Measurements from ENCODE around the gene CRYAB.
"Not testable (repeated sequence)": the region's sequence is repeated elsewhere in the genome, so short reads cannot be mapped to it uniquely, and the experiment has no call there.

Gene CRYAB

DNA sequence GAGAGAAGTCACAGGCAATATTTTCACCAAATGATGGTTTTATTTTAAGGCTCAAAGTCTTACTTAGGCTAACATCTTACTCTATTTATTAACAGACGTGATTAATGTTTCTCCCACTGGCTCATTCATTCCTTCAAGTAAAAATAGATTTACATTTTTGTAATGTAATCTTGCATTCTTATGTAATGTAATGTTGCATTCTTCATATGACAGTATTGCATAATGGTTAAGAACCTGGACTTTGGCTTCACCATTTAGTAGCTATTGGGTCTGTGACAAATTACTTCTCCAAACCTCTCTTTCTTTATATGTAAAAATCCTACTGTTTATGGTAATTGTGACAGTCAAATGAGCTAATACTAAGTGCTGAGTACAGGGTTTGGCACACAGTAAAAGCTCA, 22.3 kb upstream of the CRYAB start:
- in situ Hi-C loops (cut with MboI; ENCODE audit: low sequenced_read_pairs) = no loop called here

DNA sequence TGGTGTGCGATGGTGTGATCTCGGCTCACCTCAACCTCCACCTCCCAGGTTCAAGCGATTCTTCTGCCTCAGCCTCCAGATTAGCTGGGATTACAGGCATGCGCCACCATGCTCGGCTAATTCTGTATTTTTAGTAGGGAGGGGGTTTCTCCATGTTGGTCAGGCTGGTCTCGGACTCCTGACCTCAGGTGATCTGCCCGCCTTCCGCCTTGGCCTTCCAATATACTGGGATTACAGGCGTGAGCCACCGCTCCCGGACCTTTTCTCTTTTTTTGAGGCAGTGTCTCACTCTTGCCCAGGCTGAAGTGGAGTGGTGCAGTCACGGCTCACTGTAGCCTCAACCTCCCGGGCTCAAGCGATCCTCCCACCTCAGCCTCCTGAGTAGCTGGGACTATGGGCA, 21.6 kb upstream of the CRYAB start:
- in situ Hi-C loops (cut with MboI; ENCODE audit: low sequenced_read_pairs) = not testable (repeated sequence)

DNA sequence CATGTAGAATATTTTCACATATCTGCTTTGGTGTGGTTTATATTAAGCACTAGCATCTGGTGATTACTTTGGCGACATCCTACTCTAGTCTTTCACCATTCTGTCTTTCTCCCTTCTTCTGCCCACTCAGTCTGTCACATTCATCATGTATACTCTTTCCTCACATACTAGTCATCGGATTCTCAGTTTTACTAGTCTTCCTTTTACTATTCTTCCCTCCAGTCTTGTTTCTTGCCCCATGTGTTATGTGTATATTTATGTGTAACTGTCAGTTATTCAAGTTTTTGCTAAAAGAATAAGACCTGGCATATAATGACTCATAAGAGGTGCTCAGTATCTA, 21.0 kb upstream of the CRYAB start:
- in situ Hi-C loops (cut with MboI; ENCODE audit: low sequenced_read_pairs) = no loop called here

DNA sequence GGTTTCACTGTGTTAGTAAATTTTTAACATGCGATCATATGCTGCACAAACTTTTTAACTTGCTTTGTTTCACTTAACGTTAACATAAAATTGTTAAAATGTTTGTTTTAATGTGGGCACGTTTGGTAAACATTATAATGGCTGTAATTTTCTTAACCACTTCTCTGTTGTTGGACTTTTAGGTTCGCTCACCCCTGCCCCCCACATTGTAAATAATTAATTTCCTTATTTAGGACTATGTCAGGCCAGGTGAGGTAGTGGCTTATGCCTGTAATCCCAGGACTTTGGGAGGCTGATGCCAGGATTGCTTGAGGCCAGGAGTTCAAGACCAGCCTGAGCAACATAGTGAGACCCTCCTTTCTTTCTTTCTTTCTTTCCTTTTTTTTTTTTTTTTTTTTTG, 18.9 kb upstream of the CRYAB start:
- in situ Hi-C loops (cut with MboI; ENCODE audit: low sequenced_read_pairs) = no loop called here

DNA sequence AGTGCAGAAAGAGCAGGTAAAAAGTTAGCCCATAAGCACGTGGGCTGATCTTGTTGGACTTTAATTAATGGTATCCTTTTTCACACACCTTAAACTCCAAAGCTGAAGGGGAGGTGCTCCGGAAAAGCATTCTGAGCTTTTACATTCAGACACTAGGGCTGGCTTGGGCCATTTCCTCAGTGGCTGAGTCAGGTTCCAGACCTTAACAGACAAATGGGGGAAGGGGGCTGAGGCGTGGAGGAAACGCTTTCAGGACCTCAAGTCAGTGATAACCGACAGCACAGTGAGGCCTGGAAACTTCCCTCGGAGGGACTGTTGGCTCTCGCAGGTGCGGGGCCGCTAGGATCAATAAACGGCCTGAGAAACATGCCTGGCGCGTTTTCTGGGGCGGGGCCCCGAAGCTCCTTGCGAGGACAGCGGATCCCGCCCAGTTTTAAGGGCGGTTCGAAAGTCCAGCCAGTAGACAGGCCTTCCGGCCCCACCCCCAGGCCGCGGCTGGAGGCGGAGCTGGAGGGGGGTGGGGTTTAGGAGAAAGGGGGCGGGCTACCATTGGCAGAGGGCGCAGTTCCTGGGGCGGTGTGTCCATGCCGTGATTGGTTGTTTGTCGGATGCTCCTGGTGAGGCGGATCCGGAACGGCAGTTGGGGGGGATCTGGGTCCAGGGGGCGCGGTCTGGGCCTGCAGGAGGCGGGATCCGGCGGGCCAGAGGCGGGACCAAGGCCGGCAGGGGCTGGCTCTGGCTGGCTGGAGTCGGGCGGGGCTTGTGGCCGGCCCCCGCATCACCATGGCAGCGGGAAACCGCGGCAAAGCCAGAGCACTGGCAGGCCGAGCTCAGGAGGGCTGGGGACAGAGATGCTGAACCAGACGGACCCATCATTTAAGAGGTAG, 15.2 kb upstream of the CRYAB start:
- in situ Hi-C loops (cut with MboI; ENCODE audit: low sequenced_read_pairs) = no loop called here

DNA sequence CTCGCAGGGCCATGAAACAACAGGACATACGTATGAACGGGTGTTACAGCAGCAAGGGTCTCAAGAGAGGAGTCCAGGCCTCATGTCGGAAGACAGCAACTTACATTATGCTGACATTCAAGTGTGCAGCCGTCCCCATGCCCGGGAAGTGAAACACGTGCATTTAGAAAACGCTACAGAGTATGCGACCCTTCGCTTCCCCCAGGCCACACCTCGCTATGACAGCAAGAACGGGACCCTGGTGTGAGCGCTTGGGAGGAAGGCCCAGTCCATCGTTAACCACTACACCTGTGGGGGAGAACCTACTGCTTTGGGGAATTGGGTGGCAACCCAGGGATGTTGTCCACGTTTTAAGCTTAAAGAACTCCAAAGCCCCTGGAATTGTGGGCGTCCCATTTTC, 14.4 kb upstream of the CRYAB start:
- in situ Hi-C loops (cut with MboI; ENCODE audit: low sequenced_read_pairs) = no loop called here

DNA sequence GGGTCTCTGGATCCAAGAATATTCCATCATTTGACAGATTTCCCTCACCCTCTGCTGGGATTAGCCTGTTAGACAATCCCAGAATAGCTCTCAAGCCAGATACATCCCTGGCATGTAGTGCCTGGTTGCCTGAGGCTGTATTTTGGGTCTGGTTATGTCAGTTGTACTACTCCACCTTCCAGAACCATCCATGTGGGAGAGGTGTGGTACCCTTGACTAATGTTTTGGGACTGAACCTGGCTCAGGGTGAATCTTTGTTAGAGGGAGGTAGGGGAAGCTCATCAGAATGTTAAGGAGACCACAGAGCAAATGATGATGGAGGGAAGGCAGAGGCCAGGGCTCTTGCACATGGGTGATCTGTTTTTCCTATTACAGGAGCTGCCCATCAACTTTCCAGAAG, 12.4 kb upstream of the CRYAB start:
- in situ Hi-C loops (cut with MboI; ENCODE audit: low sequenced_read_pairs) = no loop called here

DNA sequence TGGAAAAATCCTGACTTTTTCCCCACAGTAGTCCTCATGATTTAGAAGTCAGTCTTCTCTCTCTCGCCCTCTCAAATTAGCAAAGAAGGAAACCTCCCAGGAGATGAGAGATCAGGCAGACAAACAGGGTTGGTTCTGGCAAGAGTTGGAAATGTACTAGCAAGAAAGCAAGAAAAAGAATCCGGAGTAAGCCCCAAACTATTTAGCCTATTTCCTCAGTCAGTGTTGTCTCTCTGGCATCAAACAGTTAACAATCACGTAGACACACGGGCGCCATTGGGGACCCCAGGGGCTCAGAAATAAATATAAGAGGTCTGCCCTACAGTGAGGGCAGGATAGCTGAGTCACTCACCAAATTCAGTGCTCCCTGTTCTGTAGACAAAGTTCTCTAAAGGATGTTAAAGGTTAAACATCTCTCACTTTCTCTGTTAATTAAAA, 11.8 kb upstream of the CRYAB start:
- in situ Hi-C loops (cut with MboI; ENCODE audit: low sequenced_read_pairs) = no loop called here

DNA sequence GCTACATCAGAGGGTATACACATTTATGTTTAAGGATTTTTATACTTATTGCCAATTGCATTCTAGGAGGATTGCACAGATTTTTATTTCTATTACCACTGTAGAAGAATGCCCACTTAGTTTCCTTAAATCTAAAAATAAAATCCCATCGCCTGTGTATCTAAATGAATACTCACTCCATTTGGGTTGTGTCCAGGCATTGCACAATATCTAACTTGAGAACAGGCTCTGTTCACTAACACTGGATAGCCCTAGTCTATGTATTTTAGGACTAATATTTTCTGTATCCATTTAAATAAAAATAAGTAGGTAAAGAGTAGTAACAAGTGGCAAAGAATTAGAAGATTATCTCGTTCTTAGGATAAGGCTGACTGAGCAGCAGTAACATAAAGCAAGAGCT, 11.2 kb upstream of the CRYAB start:
- in situ Hi-C loops (cut with MboI; ENCODE audit: low sequenced_read_pairs) = no loop called here

DNA sequence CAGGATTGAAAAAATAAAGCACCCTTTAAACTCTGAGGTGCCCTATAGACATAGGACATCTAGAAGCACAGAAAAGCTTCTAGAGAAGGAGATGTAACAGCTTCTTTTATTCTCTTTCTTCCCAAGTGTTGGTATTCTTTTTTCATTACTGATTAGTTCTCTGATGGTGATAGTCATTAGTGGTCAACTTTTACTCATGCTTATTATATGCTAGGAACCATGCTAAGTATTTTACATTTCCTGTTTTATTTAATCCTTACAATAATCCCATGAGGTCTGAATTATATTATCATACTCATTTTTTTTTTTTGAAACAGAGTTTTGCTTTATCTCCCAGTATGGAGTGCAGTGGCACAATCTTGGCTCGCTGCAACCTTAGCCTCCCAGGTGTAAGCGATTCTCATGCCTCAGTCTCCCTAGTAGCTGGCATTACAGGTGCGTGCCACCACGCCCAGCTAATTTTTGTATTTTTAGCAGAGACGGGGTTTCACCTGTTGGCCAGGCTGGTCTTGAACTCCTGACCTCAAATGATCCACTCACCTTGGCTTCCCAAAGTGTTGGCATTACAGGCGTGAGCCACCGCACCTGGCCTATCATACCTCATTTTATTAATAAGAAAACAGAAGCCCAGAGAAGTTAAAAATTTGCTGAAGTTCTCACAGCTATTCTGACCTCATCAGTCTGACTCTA, 10.1 kb upstream of the CRYAB start:
- in situ Hi-C loops (cut with MboI; ENCODE audit: low sequenced_read_pairs) = no loop called here

DNA sequence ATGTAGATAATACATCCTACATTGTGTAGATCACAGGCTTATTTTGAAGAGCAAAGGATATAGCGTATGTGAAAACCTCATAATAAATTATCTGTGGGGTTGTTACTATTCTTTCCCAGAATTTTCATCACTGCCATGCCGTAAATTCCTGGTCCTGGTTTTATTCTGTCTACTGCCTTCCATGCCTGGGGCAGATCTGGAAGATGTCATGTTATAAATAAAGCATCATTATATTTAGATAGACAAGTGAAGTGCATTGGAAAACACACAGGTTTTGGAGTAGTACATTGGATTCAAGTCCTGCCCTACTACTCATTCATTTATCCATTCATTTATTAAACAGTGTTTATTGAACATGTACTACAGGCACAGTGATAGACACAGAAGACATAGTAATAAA, 9.3 kb upstream of the CRYAB start:
- in situ Hi-C loops (cut with MboI; ENCODE audit: low sequenced_read_pairs) = no loop called here

DNA sequence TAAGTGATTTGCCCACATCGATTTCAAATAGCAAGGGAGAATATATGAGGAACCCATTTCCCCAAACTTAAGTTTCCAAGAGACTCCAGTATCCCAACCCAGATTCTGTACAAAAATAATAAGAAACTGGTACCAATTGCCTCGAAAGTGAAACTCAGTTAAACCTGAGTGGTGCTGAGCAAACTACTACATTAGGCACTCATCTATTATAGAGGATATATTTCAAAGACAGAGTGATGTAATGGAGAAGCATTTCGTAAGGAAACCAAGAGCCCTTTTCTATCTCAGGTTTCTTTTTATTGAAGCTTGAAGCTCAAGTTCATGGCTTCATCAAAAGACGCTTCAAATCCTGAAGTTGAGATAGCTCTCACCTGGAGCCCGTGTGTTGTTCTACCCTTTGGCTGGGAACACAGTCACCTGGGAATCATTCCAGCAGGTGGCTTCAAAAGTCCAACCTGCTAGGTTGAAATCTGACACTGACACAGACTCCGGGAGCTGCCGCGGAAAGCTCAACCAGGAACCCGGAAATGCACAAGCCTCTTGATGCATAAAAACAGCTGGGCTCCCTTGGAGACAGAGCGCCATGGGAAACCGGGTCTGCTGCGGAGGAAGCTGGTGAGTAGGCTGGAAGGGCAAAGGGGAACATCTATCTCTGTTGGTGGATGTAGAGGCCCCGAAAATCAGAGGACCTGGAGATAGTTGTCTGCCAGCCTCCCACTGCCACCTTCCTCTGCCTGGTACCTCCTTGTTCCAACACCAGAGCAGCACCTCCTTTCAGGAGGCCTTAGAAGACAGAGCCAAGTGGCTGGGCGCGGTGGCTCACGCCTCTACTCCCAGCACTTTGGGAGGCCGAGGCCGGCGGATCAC, 7.1 kb upstream of the CRYAB start, which contains the start of gene C11orf52:
C11orf52 (plus strand) TSS at position 524 of the 867 bp plus-strand sequence; CDS start at position 584, 60 bp downstream.
- in situ Hi-C loops (cut with MboI; ENCODE audit: low sequenced_read_pairs) = no loop called here

DNA sequence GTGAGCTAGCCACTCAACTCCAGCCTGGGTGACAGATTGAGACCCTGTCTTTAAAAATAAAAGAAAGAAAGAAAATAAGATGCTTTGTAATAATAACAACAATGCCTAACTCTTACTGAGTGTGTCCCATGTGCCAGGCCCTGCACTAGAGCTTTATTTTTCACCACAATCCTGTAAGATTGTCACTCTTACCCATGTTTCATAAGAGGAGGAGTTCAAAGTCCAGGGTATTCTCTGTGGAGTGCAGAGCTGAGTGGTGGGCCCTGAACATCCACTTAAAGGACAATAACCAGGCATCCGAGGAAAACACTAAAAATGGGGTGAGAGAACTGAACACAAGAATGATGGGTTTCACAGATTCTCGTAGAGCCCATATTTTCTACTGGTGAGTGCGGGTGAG, 6.2 kb upstream of the CRYAB start:
- in situ Hi-C loops (cut with MboI; ENCODE audit: low sequenced_read_pairs) = no loop called here

DNA sequence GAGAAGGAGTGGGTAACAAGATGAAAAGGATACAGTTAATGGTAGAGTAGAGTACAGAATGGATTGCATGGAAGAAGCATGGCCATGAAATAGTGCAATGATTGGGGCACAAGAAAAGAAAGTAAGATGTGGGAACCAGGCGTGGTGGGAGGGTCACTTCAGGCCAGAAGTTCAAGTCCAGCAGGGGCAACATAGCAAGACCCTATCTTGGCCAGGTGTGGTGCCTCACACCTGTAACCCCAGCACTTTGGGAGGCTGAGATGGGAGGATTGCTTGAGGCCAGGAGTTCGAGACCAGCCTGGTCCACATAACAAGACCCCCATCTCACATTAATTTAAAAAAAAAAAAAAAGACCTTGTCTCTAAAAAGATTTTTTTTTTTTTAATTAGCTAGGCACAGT, 5.7 kb upstream of the CRYAB start:
- in situ Hi-C loops (cut with MboI; ENCODE audit: low sequenced_read_pairs) = no loop called here

DNA sequence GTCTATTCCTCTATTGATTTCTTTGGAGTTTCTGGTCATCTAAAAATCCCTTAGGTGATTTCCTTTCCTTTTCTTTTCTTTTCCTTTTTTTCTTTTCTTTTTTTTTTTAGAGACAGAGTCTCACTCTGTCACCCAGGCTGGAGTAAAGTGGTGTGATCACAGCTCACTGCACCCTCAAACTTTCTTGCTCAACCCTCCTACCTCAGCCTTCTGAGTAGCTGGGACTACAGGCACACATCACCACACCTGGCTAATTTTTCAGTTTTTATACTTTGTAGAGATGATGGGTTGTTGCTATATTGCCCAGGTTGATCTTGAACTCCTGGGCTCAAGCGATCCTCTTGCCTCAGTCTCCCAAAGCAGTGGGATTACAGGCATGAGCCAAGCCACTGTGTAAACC, 5.2 kb upstream of the CRYAB start:
- in situ Hi-C loops (cut with MboI; ENCODE audit: low sequenced_read_pairs) = no loop called here

DNA sequence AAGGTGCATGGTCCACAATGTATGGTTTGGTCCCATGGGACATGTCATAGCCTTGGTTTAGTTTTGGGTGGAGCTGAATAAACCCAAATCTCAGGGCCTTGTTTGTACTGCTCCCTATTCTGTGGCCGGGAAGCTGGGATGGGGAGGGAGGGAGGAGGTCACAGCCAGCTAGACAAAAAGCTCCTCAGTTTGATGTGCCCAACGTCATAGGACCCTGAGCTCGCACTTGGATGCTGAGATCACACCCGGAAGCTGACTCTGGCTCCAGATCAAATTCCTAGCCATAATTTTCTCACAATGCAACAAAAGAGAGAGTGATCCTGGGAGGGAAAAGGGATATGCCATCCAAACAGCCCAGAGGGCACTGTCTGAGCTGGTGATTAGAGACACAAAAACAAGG, 2.4 kb upstream of the CRYAB start:
- in situ Hi-C loops (cut with MboI; ENCODE audit: low sequenced_read_pairs) = no loop called here

DNA sequence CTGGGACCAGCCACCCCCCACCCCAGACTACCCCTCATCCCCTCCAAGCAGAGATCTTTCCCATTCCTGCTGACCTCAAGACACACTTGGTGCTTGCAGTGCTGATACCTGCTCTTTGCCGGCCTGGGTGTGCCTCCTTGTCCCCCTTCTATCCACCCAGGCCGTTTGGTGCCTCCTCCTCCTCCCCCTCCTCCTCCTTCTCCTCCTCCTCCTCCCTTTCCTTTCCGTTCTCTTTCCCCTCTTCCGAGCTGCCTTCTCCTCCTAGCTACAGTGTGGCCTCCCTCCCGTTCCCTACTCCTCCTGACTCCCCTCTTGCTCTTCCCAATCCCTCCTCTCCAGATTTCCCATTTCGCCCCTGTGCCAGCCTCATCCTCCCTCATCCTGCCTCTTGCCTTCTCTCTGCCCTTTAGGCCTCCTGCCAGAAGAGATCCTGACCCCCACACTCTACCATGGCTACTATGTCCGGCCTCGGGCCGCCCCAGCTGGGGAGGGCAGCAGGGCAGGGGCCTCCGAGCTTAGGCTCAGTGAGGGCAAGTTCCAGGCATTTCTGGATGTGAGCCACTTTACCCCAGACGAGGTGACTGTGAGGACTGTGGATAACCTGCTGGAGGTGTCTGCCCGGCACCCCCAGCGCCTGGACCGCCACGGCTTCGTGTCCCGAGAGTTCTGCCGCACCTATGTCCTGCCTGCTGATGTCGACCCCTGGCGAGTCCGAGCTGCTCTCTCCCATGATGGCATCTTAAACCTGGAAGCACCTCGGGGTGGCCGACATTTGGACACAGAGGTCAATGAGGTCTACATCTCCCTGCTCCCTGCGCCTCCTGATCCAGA, 1.7 kb upstream of the CRYAB start:
- in situ Hi-C loops (cut with MboI; ENCODE audit: low sequenced_read_pairs) = no loop called here

DNA sequence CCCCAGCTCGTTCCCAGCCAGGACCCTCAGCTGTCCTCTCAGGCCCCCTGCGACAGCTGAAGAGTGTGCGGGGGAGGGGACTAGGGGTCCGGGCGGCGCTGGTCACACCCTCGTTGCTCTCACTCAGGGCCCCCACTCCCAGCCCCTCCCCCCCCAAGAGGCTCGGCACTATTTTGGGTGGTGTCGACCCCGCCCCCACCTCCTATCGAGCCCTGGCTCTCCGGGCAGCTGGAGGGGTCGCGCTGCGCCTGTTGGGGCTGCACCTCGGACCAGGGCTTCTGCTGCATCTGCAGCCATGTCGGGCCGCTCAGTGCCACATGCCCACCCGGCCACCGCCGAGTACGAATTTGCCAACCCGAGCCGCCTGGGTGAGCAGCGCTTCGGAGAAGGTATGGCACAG, 965 bp upstream of the CRYAB start, which contains the start of gene HSPB2:
HSPB2 (plus strand) TSS at position 200 of the 400 bp plus-strand sequence; CDS start at position 296, 96 bp downstream.
- in situ Hi-C loops (cut with MboI; ENCODE audit: low sequenced_read_pairs) = no loop called here

DNA sequence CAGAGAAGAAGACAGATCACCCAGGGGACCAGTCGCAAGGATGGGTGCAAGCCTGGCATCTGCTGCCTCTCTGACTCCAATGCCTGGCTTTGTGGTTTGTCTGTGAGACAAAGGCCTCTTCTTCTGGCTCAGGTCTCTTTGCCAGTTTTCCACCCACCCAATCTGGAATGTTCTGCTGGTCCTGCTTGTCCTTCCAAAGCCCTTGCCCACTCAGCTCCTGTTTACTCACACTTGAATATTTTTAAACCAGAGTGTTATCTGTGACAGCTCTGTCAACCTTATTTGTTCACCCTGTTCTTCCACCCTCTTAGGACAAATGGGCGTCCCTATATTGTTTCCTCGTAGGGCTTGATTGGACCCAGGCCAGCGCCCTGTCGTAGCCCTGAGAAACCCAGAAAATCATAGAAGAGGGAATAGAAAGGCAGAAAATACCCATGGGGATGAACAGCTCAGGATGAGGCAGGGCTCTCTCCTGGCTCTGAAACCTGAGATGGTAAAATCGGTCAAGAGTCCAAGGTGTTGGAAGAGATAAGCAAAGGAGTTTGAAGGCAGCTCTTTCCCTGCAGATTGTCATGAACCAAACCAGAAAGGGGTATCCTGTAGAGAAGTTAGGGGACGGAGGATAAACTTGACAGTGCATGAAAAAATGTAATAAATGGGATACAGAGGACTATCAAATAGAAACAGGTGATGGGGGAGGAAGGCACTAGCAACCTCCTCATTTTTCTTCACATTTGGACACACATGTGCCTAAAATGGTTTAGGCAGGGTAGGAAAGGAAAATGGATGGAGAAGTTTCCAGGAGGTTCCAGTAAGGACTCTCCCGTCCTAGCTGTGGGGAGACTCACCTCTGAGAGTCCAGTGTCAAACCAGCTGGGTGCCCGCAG, 651 bp downstream of the CRYAB start:
- in situ Hi-C loops (cut with MboI; ENCODE audit: low sequenced_read_pairs) = no loop called here
